IMR-90 (cell line): Measurements from ENCODE around the gene AKAP6. TPM values are rescaled to one million over a fixed set of nuclear protein-coding genes. Genes with fewer than 3 reads are reported as not detected.

ENCODE experiments used
- ATAC-seq: fragments of 200-7000 bp; cut with Tn5 transposase; 2 replicates; pipeline ENCODE4 v1.9.1; 2020; ENCODE audit warnings: low read depth, mild to moderate bottlenecking, moderate library complexity
- BruUV-seq: library from RNA; stranded (reverse); fragments of 400-500 nt; replicated peaks from 2 replicates; lab custom pipeline; 2021; lab: Mats Ljungman, UMichigan
- CTCF ChIA-PET: fragments of 300-600 bp; formaldehyde crosslinking; extraction: SDS; loops from one replicate; lab custom pipeline; 2021; ENCODE audit warnings: antibody characterized with exemption; lab: Yijun Ruan, JAX
- POLR2A ChIA-PET: fragments of 300-600 bp; sonication (Branson Sonifier 250); formaldehyde crosslinking; loops from one replicate; lab custom pipeline; 2022; ENCODE audit warnings: antibody characterized with exemption; ENCODE audit not compliant: unreplicated experiment; lab: Charles Lee
- DNase-seq: peaks from one replicate; pipeline ENCODE4 v3.0.0; 2013
- H2AFZ ChIP-seq: replicated peaks from 2 replicates; pipeline ENCODE3; 2013; ENCODE audit warnings: low read length, mild to moderate bottlenecking; ENCODE audit not compliant: poor library complexity
- H2AK5ac ChIP-seq: 2 replicates; pipeline ENCODE4 v1.6.1; 2013; ENCODE audit warnings: low read depth, low read length, inconsistent platforms
- H2AK9ac ChIP-seq: replicated peaks from 2 replicates; pipeline ENCODE3; 2013; ENCODE audit warnings: mild to moderate bottlenecking, low read depth, low read length, moderate library complexity; ENCODE audit not compliant: poor library complexity
- H2BK120ac ChIP-seq: 2 replicates; pipeline ENCODE4 v1.6.1; 2013; ENCODE audit warnings: low read depth, low read length, inconsistent platforms
- H2BK15ac ChIP-seq: 3 replicates; pipeline ENCODE4 v1.6.1; 2013; ENCODE audit warnings: low read depth, low read length, inconsistent platforms
- H2BK20ac ChIP-seq: 2 replicates; pipeline ENCODE4 v1.6.1; 2013; ENCODE audit warnings: low read depth, mild to moderate bottlenecking, inconsistent platforms, low read length, moderate library complexity
- H2BK5ac ChIP-seq: 2 replicates; pipeline ENCODE4 v1.6.1; 2013; ENCODE audit warnings: mild to moderate bottlenecking, low read depth, low read length, inconsistent platforms; ENCODE audit not compliant: poor library complexity, severe bottlenecking
- H3K14ac ChIP-seq: replicated peaks from 2 replicates; pipeline ENCODE4 v1.6.1; 2013; ENCODE audit warnings: low read depth, low read length, inconsistent platforms
- H3K18ac ChIP-seq: 2 replicates; pipeline ENCODE4 v1.6.1; 2013; ENCODE audit warnings: low read depth, low read length, control low read depth
- H3K23ac ChIP-seq: 2 replicates; pipeline ENCODE4 v1.6.1; 2013; ENCODE audit warnings: low read depth, low read length, inconsistent platforms
- H3K27ac ChIP-seq: 2 replicates; pipeline ENCODE4 v1.5.1; 2013; ENCODE audit warnings: mild to moderate bottlenecking, control low read depth, low read length; ENCODE audit not compliant: insufficient read depth
- H3K27me3 ChIP-seq: 2 replicates; pipeline ENCODE4 v1.6.1; 2013; ENCODE audit warnings: low read length; ENCODE audit not compliant: control insufficient read depth, insufficient read depth
- H3K36me3 ChIP-seq: 2 replicates; pipeline ENCODE4 v1.6.1; 2013; ENCODE audit warnings: low read length, mixed read lengths; ENCODE audit not compliant: control insufficient read depth, insufficient read depth
- H3K4ac ChIP-seq: 2 replicates; pipeline ENCODE4 v1.6.1; 2013; ENCODE audit warnings: low read depth, low read length, inconsistent platforms
- H3K4me1 ChIP-seq: 2 replicates; pipeline ENCODE4 v1.6.1; 2013; ENCODE audit warnings: low read length, mixed read lengths; ENCODE audit not compliant: control insufficient read depth, insufficient read depth
- H3K4me2 ChIP-seq: 2 replicates; pipeline ENCODE4 v1.6.1; 2013; ENCODE audit warnings: low read depth, mild to moderate bottlenecking, control low read depth, low read length, moderate library complexity
- H3K4me3 ChIP-seq: 2 replicates; pipeline ENCODE4 v1.5.1; 2013; ENCODE audit warnings: low read depth, mild to moderate bottlenecking, control low read depth, low read length, moderate library complexity; ENCODE audit not compliant: insufficient read depth
- H3K56ac ChIP-seq: 2 replicates; pipeline ENCODE4 v1.6.1; 2013; ENCODE audit warnings: low read length, inconsistent platforms; ENCODE audit not compliant: insufficient read depth; ENCODE audit errors: extremely low read depth
- H3K79me1 ChIP-seq, 2 experiments: 2 replicates each; pipeline ENCODE4 v1.6.1; 2013; ENCODE audit warnings: low read length in 2 of 2, inconsistent platforms in 1 of 2, low read depth in 1 of 2
- H3K9ac ChIP-seq: 2 replicates; pipeline ENCODE4 v1.6.1; 2013; ENCODE audit warnings: low read depth, low read length, control low read depth
- H3K9me1 ChIP-seq: 2 replicates; pipeline ENCODE4 v1.6.1; 2013; ENCODE audit warnings: low read length, inconsistent platforms; ENCODE audit not compliant: insufficient read depth
- H3K9me3 ChIP-seq: 2 replicates; pipeline ENCODE4 v1.6.1; 2013; ENCODE audit warnings: low read length; ENCODE audit not compliant: control insufficient read depth, insufficient read depth
- H4K20me1 ChIP-seq: 2 replicates; pipeline ENCODE4 v1.6.1; 2013; ENCODE audit warnings: low read length, inconsistent platforms; ENCODE audit not compliant: insufficient read depth
- H4K5ac ChIP-seq: 2 replicates; pipeline ENCODE4 v1.6.1; 2013; ENCODE audit warnings: mild to moderate bottlenecking, low read depth, low read length, control low read depth
- H4K8ac ChIP-seq, 2 experiments: 2 replicates each; pipeline ENCODE4 v1.6.1; 2013; ENCODE audit warnings: low read depth in 2 of 2, low read length in 2 of 2, control low read depth in 1 of 2, inconsistent platforms in 1 of 2
- H4K91ac ChIP-seq: 2 replicates; pipeline ENCODE4 v1.6.1; 2013; ENCODE audit warnings: low read depth, low read length, inconsistent platforms; ENCODE audit not compliant: insufficient read depth
- RCOR1 ChIP-seq: IDR thresholded peaks from 2 replicates; pipeline ENCODE4 v1.6.1; 2012; ENCODE audit warnings: mild to moderate bottlenecking, low read length, improper control_type of control experiment; ENCODE audit not compliant: insufficient replicate concordance
- SMC3 ChIP-seq: fragments of 150-350 bp; IDR thresholded peaks from 2 replicates; pipeline ENCODE4 v1.6.1; 2016; ENCODE audit warnings: low read depth, mild to moderate bottlenecking, antibody characterized with exemption, low read length, moderate library complexity
- WGBS, 2 experiments: methylation state at CpG; one replicate each; pipeline versions ENCODE4 v1.1.5 to v1.1.7; 2013; ENCODE audit warnings: missing lambda C conversion rate in 2 of 2; ENCODE audit not compliant: insufficient read length in 1 of 2; ENCODE audit errors: extremely low coverage in 2 of 2; 5-methylcytosine and 5-hydroxymethylcytosine counted together
- dilution Hi-C: fragments of 300-500 bp; cut with HindIII; formaldehyde crosslinking; loops from one replicate; pipeline ENCODE4 v1.14.3; 2018; ENCODE audit warnings: low sequenced_read_pairs; ENCODE audit not compliant: unreplicated experiment
- in situ Hi-C: fragments of 300-500 bp; cut with MboI; formaldehyde crosslinking; loops from 3 replicates; pipeline ENCODE4 v1.14.3; 2019; ENCODE audit warnings: low sequenced_read_pairs, inconsistent platforms, mixed read lengths
- intact Hi-C: fragments of 100-400 bp; cut with micrococcal nuclease; formaldehyde crosslinking; loops from 2 replicates; pipeline ENCODE4 v1.10.0; 2022
- polyA plus RNA-seq, 3 experiments: library from polyadenylated mRNA; depleted of rRNA; stranded (reverse); fragments of >200 nt; gene quantifications; 2 replicates each; pipeline ENCODE4 v1.2.3, GENCODE V29; 2012; ENCODE audit warnings: low replicate concordance in 1 of 3
- total RNA-seq: library from RNA; depleted of rRNA; stranded (reverse); fragments of >200 nt; gene quantifications from 2 replicates; pipeline ENCODE4 v1.2.3, GENCODE V29; 2012

AKAP6 gene
- total and polyA plus RNA-seq, 2 of the 4 experiments (the other 2 are of a cell fraction) = 0.22 to 1.6 TPM

DNA sequence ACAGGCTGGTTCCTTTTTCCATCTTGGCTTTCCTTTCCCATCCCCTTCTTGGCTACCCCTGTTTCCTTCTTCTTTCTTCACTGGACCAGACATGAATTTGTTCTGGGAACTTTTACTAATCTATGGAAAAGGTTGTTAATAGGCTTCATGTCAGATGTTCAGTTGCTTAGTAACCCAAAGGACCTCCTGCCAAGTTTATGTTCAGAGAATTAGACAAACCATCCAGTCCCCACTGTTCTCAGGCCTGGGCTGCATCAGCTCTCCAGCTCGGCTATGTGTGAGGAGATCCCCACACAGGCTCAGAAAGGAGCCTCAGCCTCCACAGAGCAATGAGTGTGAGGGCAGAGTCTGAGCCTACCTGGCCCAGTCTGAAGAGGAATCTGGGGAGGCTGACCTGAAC lies 78.0 kb downstream of the AKAP6 start:
- Histone ChIP-seq H3K56ac (no peak overlapping the region), H3K9me1 (no peaks in the 10 kb centered on the region), H4K8ac (no peak overlapping the region), H3K9me3 (no peaks in the 10 kb centered on the region), H3K36me3 (no peaks in the 10 kb centered on the region), H4K20me1 (no peaks in the 10 kb centered on the region), H3K4me3 (no peak overlapping the region), H2AK9ac (no peak overlapping the region), H3K4ac (no peak overlapping the region), H2AK5ac (no peak overlapping the region), H2AFZ (no peak overlapping the region), H4K91ac (no peak overlapping the region), H3K9ac (no peak overlapping the region), H3K23ac (no peak overlapping the region), H3K79me1 (no peaks in the 10 kb centered on the region), H3K4me2 (no peak overlapping the region), H2BK120ac (no peak overlapping the region), H3K27me3 (peaks cover 1% of the 10 kb centered on the region; the same call in 1 of the 2 replicates), H4K5ac (no peak overlapping the region), H3K14ac (no peak overlapping the region), H2BK15ac (no peak overlapping the region), H3K4me1 (no peaks in the 10 kb centered on the region), H2BK20ac (no peak overlapping the region), H2BK5ac (no peak overlapping the region), H3K18ac (no peak overlapping the region), H3K27ac (no peak overlapping the region)
- dilution Hi-C loops (no loop called here), in situ Hi-C loops (no loop called here), intact Hi-C loops (no loop called here)
- TF ChIP-seq RCOR1 = no peak
- no peak for TF ChIP-seq SMC3
- ChIA-PET POLR2A (no interaction called here), CTCF (no interaction called here)
- WGBS, 2 experiments = no CpG with 5 or more reads among the region's 1 CpG
- no TSS peak for BruUV-seq
- DNase-seq = peak; percentile 13
- peak; percentile 66 for ATAC-seq
